H1 (cell line): ENCODE results near the gene PTPRD. TPM values are rescaled to one million over a fixed set of nuclear protein-coding genes. Genes with fewer than 3 reads are reported as not detected.
A peak's percentile ranks its signal among the peaks of the same experiment; 100 is the strongest.

Experiments
- CTCF ChIA-PET: fragments of 300-600 bp; sonication (Branson Sonifier 250); formaldehyde crosslinking; loops from one replicate; lab custom pipeline; 2021; ENCODE audit not compliant: partially characterized antibody; lab: Charles Lee
- POLR2A ChIA-PET: fragments of 300-600 bp; sonication (Branson Sonifier 250); formaldehyde crosslinking; loops from one replicate; lab custom pipeline; 2021; ENCODE audit warnings: inconsistent platforms; ENCODE audit not compliant: partially characterized antibody; lab: Charles Lee
- DNase-seq, 2 experiments: peaks; one replicate each; pipeline versions ENCODE4 v3.0.0 to v3.0.0-alpha.2; 2010 to 2022; ENCODE audit warnings: low spot score in 2 of 2, low read depth in 1 of 2, mixed read lengths in 1 of 2
- FAIRE-seq: peaks from 2 replicates; lab custom pipeline; 2011; peaks lifted over from hg19 to GRCh38; lab: Jason Lieb, UNC
- H2AFZ ChIP-seq: 2 replicates; pipeline ENCODE4 v1.8.1; 2012; ENCODE audit warnings: low read length, inconsistent platforms
- H2AK5ac ChIP-seq: 2 replicates; pipeline ENCODE4 v1.6.1; 2013; ENCODE audit warnings: low read depth, low read length
- H2BK120ac ChIP-seq: replicated peaks from 2 replicates; pipeline ENCODE3; 2013; ENCODE audit warnings: low read depth, low read length, inconsistent platforms
- H2BK12ac ChIP-seq: 2 replicates; pipeline ENCODE4 v1.6.1; 2013; ENCODE audit warnings: low read depth, low read length
- H2BK15ac ChIP-seq: 2 replicates; pipeline ENCODE4 v1.6.1; 2013; ENCODE audit warnings: low read length
- H2BK20ac ChIP-seq: 2 replicates; pipeline ENCODE4 v1.6.1; 2013; ENCODE audit warnings: low read length
- H2BK5ac ChIP-seq: 2 replicates; pipeline ENCODE4 v1.6.1; 2013; ENCODE audit warnings: low read depth, low read length
- H3K14ac ChIP-seq: 2 replicates; pipeline ENCODE4 v1.6.1; 2013; ENCODE audit warnings: inconsistent platforms; ENCODE audit not compliant: insufficient read length
- H3K18ac ChIP-seq: 2 replicates; pipeline ENCODE4 v1.6.1; 2013; ENCODE audit warnings: low read length; ENCODE audit errors: extremely low read depth
- H3K23ac ChIP-seq: 2 replicates; pipeline ENCODE4 v1.6.1; 2013; ENCODE audit warnings: inconsistent platforms; ENCODE audit not compliant: insufficient read length
- H3K23me2 ChIP-seq: 2 replicates; pipeline ENCODE4 v1.6.1; 2013; ENCODE audit warnings: low read depth, low read length
- H3K27ac ChIP-seq: 2 replicates; pipeline ENCODE4 v1.6.1; 2011; ENCODE audit warnings: low read depth, low read length, inconsistent platforms
- H3K27me3 ChIP-seq, 4 experiments: replicated peaks in 1 of 4; 1 replicate in 1 of 4; 2 replicates in 3 of 4; pipeline versions ENCODE4 v1.6.1 to v1.8.1; 2011 to 2013; ENCODE audit warnings: low read length in 3 of 4, mild to moderate bottlenecking in 3 of 4, inconsistent platforms in 2 of 4, mixed read lengths in 2 of 4, moderate library complexity in 1 of 4; ENCODE audit not compliant: control insufficient read depth in 3 of 4, insufficient read depth in 3 of 4; ENCODE audit errors: extremely low read depth in 1 of 4
- H3K36me3 ChIP-seq, 4 experiments: 2 replicates each; pipeline versions ENCODE4 v1.6.1 to v1.8.1; 2011 to 2013; ENCODE audit warnings: mild to moderate bottlenecking in 4 of 4, low read length in 3 of 4, moderate library complexity in 2 of 4, control low read depth in 1 of 4, inconsistent platforms in 1 of 4; ENCODE audit not compliant: insufficient read depth in 4 of 4, control insufficient read depth in 2 of 4
- H3K4ac ChIP-seq: replicated peaks from 2 replicates; pipeline ENCODE3; 2013; ENCODE audit warnings: low read length, low read depth, mixed read lengths, inconsistent platforms; ENCODE audit not compliant: insufficient read length
- H3K4me1 ChIP-seq, 4 experiments: replicated peaks in 1 of 4; 1 replicate in 1 of 4; 2 replicates in 3 of 4; pipeline versions ENCODE4 v1.6.1 to v1.8.1; 2011 to 2013; ENCODE audit warnings: low read length in 3 of 4, inconsistent platforms in 2 of 4, mixed read lengths in 1 of 4; ENCODE audit not compliant: insufficient read depth in 4 of 4, control insufficient read depth in 3 of 4
- H3K4me2 ChIP-seq, 2 experiments: 2 replicates each; pipeline versions ENCODE4 v1.6.1 to v1.8.1; 2011 to 2013; ENCODE audit warnings: low read depth in 2 of 2, low read length in 2 of 2, control low read depth in 1 of 2, inconsistent platforms in 1 of 2, mild to moderate bottlenecking in 1 of 2; ENCODE audit not compliant: insufficient read depth in 1 of 2
- H3K4me3 ChIP-seq, 4 experiments: fragments of 200-600, 300-600 bp in 1 of 4; sonication (generic), shearing (Covaris generic), sonication (Bioruptor Twin) in 1 of 4; 2 replicates each; pipeline versions ENCODE4 v1.5.1 to v1.8.1; 2011 to 2016; ENCODE audit warnings: low read length in 4 of 4, low read depth in 3 of 4, control low read depth in 2 of 4, inconsistent platforms in 2 of 4, mild to moderate bottlenecking in 2 of 4, mixed read lengths in 1 of 4, moderate library complexity in 1 of 4; ENCODE audit not compliant: insufficient read depth in 2 of 4; ENCODE audit errors: extremely low read depth in 1 of 4
- H3K56ac ChIP-seq: replicated peaks from 2 replicates; pipeline ENCODE3; 2013; ENCODE audit warnings: low read depth, mild to moderate bottlenecking, mixed read lengths, low read length, inconsistent platforms; ENCODE audit not compliant: insufficient read length
- H3K79me1 ChIP-seq: 2 replicates; pipeline ENCODE4 v1.6.1; 2013; ENCODE audit warnings: low read depth, low read length, control low read depth
- H3K79me2 ChIP-seq, 2 experiments: 2 replicates each; pipeline versions ENCODE4 v1.6.1 to v1.8.1; 2012 to 2013; ENCODE audit warnings: low read length in 2 of 2, mild to moderate bottlenecking in 2 of 2, inconsistent platforms in 1 of 2; ENCODE audit not compliant: insufficient read depth in 2 of 2, control insufficient read depth in 1 of 2
- H3K9ac ChIP-seq, 4 experiments: replicated peaks in 1 of 4; 1 replicate in 1 of 4; 2 replicates in 3 of 4; pipeline versions ENCODE4 v1.6.1 to v1.8.1; 2011 to 2013; ENCODE audit warnings: low read depth in 3 of 4, low read length in 3 of 4, control low read depth in 2 of 4, mild to moderate bottlenecking in 2 of 4, moderate library complexity in 2 of 4, inconsistent platforms in 1 of 4; ENCODE audit errors: extremely low read depth in 1 of 4
- H3K9me3 ChIP-seq, 2 experiments: 2 replicates each; pipeline versions ENCODE4 v1.6.1 to v1.8.1; 2012 to 2013; ENCODE audit warnings: mild to moderate bottlenecking in 2 of 2, moderate library complexity in 2 of 2, control low read depth in 1 of 2, inconsistent platforms in 1 of 2, low read depth in 1 of 2, low read length in 1 of 2, mixed read lengths in 1 of 2; ENCODE audit not compliant: insufficient read depth in 2 of 2
- H4K20me1 ChIP-seq, 2 experiments: replicated peaks in 1 of 2; 2 replicates each; pipeline versions ENCODE3 to v1.8.1; 2011 to 2013; ENCODE audit warnings: inconsistent platforms in 2 of 2, low read length in 2 of 2, mild to moderate bottlenecking in 1 of 2; ENCODE audit not compliant: insufficient read depth in 2 of 2, control insufficient read depth in 1 of 2
- H4K5ac ChIP-seq: 2 replicates; pipeline ENCODE4 v1.6.1; 2013; ENCODE audit warnings: low read length, low read depth, mixed read lengths, inconsistent platforms; ENCODE audit not compliant: insufficient read length
- H4K8ac ChIP-seq: 2 replicates; pipeline ENCODE4 v1.8.0; 2013; ENCODE audit warnings: mild to moderate bottlenecking, moderate library complexity, low read length, inconsistent platforms; ENCODE audit not compliant: insufficient read depth; ENCODE audit errors: extremely low read depth
- H4K91ac ChIP-seq: replicated peaks from 2 replicates; pipeline ENCODE3; 2013; ENCODE audit warnings: low read length, mixed read lengths, inconsistent platforms; ENCODE audit not compliant: insufficient read length
- CBX8 ChIP-seq: fragments of 300-800, 300-1000 bp; sonication (generic); IDR thresholded peaks from 2 replicates; pipeline ENCODE4 v1.7.1; 2016; ENCODE audit warnings: low read depth, low read length, borderline replicate concordance
- EGR1 ChIP-seq: IDR thresholded peaks from 2 replicates; pipeline ENCODE4 v1.6.1; 2011; ENCODE audit warnings: low read depth, low read length, borderline replicate concordance
- EP300 ChIP-seq, 2 experiments: IDR thresholded peaks; 1 replicate in 1 of 2; 2 replicates in 1 of 2; pipeline ENCODE4 v1.6.1; 2011 to 2012; ENCODE audit warnings: low read depth in 2 of 2, low read length in 2 of 2, mild to moderate bottlenecking in 2 of 2, borderline replicate concordance in 1 of 2, inconsistent platforms in 1 of 2, moderate library complexity in 1 of 2
- GTF2F1 ChIP-seq: IDR thresholded peaks from 2 replicates; pipeline ENCODE4 v1.6.1; 2012; ENCODE audit warnings: low read depth, low read length, improper control_type of control experiment, borderline replicate concordance
- HDAC6 ChIP-seq: IDR thresholded peaks from one replicate; pipeline ENCODE4 v1.7.1; 2012; ENCODE audit warnings: low read depth, mild to moderate bottlenecking, inconsistent platforms, low read length, moderate library complexity
- KDM4A ChIP-seq: IDR thresholded peaks from one replicate; pipeline ENCODE4 v1.7.1; 2012; ENCODE audit warnings: low read depth, mild to moderate bottlenecking, moderate library complexity, low read length, inconsistent platforms; ENCODE audit not compliant: severe bottlenecking
- SP2 ChIP-seq: IDR thresholded peaks from 2 replicates; pipeline ENCODE4 v1.6.1; 2012; ENCODE audit warnings: mild to moderate bottlenecking, low read length, inconsistent platforms
- TCF12 ChIP-seq: IDR thresholded peaks from 2 replicates; pipeline ENCODE4 v1.6.1; 2011; ENCODE audit warnings: low read depth, mild to moderate bottlenecking, low read length
- USF2 ChIP-seq: IDR thresholded peaks from 2 replicates; pipeline ENCODE4 v1.6.1; 2011; ENCODE audit warnings: low read length, improper control_type of control experiment
- WGBS, 2 experiments: shearing (Covaris generic) in 1 of 2; methylation state at CpG; one replicate each; pipeline versions ENCODE4 v1.1.6 to v1.1.7; 2013 to 2015; ENCODE audit warnings: low lambda C conversion rate in 2 of 2, mixed read lengths in 2 of 2, inconsistent platforms in 1 of 2, low coverage in 1 of 2, missing lambda C conversion rate in 1 of 2; ENCODE audit not compliant: insufficient replicate concordance in 2 of 2, insufficient coverage in 1 of 2, insufficient read length in 1 of 2; ENCODE audit errors: extremely low coverage in 1 of 2, missing lambda C conversion rate in 1 of 2; 5-methylcytosine and 5-hydroxymethylcytosine counted together
- polyA plus RNA-seq, 7 experiments: library from polyadenylated mRNA; depleted of rRNA in 3 of 7; stranded (reverse) in 5 of 7; unstranded in 2 of 7; fragments of >200 nt in 5 of 7; fragments of 200-250 nt in 2 of 7; gene quantifications; 1 replicate in 5 of 7; 2 replicates in 1 of 7; 4 replicates in 1 of 7; pipeline versions ENCODE4 v1.2.1 to v1.2.3, GENCODE V29; 2011 to 2013; ENCODE audit warnings: missing spikeins in 2 of 7, mixed read lengths in 2 of 7
- total RNA-seq: library from RNA; stranded (reverse); fragmentation: NEBNext Ultra II Directional; extraction: Animal tissue kit (Norgen Biotek cat#: 25700); gene quantifications from 2 replicates; pipeline ENCODE4 v1.2.1, GENCODE V29; 2021

Gene PTPRD
- total and polyA plus RNA-seq, 2 of the 8 experiments (the other 6 are each of a cell fraction or from before 2014, with no cell fraction given), result 17.2 to 77.0 TPM

GRCh38 chr9:9214066-9214465, 1398.7 kb downstream of the PTPRD start:
- Histone ChIP-seq H3K23ac (no peak overlapping the region), H3K23me2 (no peaks in the 10 kb centered on the region; the same call in 1 of the 2 replicates)

More at GRCh38 chr9:9214066-9214465, 1398.7 kb downstream of the PTPRD start:
- no peaks in the 10 kb centered on the region for H3K27me3 ChIP-seq
- no peak overlapping the region for H3K4ac ChIP-seq
- no peaks in the 10 kb centered on the region for H3K9me3 ChIP-seq
- DNase-seq (no peak), FAIRE-seq (no peak)
- no peak overlapping the region for H3K14ac ChIP-seq
- H3K56ac ChIP-seq, result no peak overlapping the region
- H3K4me3 ChIP-seq, result no peak overlapping the region
- no peak overlapping the region for H3K4me2 ChIP-seq
- no peak overlapping the region for H3K9ac ChIP-seq
- H2AFZ ChIP-seq, result peak overlapping the region; percentile 11; the same call in 1 of the 2 replicates
- no peak overlapping the region for H3K18ac ChIP-seq
- H4K5ac ChIP-seq, result no peak overlapping the region
- H2BK120ac ChIP-seq, result no peak overlapping the region
- H2AK5ac ChIP-seq, result no peak overlapping the region
- H4K8ac ChIP-seq, result no peak overlapping the region
- TF ChIP-seq EP300 (IDR thresholded peaks at IDR 0.05; ENCODE audit: borderline replicate concordance in 1 of 2, low read depth in 2 of 2, low read length in 2 of 2), result no peak
- TF ChIP-seq SP2, result no peak
- no peak for TF ChIP-seq TCF12
- TF ChIP-seq USF2, result no peak
- TF ChIP-seq CBX8, result no peak
- no peak for TF ChIP-seq EGR1
- no peak for TF ChIP-seq HDAC6
- TF ChIP-seq GTF2F1, result no peak
- TF ChIP-seq KDM4A, result no peak
- no peaks in the 10 kb centered on the region; a peak in 1 of 7 replicates for H3K4me1 ChIP-seq
- no peaks in the 10 kb centered on the region for H3K79me1 ChIP-seq
- no peaks in the 10 kb centered on the region for H3K79me2 ChIP-seq
- H4K91ac ChIP-seq, result no peak overlapping the region
- ChIA-PET CTCF (no interaction called here), POLR2A (no interaction called here)
- H3K36me3 ChIP-seq, result no peaks in the 10 kb centered on the region
- WGBS, 2 experiments, result 90% methylated on average over 6 of the region's 6 CpGs; no CpG with 5 or more reads in 1 of the 2 experiments
- H2BK12ac ChIP-seq, result no peak overlapping the region
- H2BK5ac ChIP-seq, result no peak overlapping the region
- no peak overlapping the region for H2BK20ac ChIP-seq
- H4K20me1 ChIP-seq, result no peaks in the 10 kb centered on the region
- H2BK15ac ChIP-seq, result no peak overlapping the region
- no peak overlapping the region for H3K27ac ChIP-seq
